Left kidney (tissue), 2 donors: ENCODE data around the gene PFAS. TPM values are rescaled to one million over a fixed set of nuclear protein-coding genes. Genes with fewer than 3 reads are reported as not detected.

Experiments used
- DNase-seq: peaks from one replicate; pipeline ENCODE4 v3.0.0-alpha.2; 2013
- polyA plus RNA-seq: library from polyadenylated mRNA; unstranded; fragments of 120-200 nt; gene quantifications from one replicate; pipeline ENCODE4 v1.2.1, GENCODE V29; 2013; ENCODE audit not compliant: insufficient read length

Gene PFAS
- polyA plus RNA-seq, 1 donor, result 53.8 TPM

- DNase-seq, result no peak
These were observed 45.3 kb downstream of the PFAS start for GRCh38 chr17:8294361-8294760.

DNA sequence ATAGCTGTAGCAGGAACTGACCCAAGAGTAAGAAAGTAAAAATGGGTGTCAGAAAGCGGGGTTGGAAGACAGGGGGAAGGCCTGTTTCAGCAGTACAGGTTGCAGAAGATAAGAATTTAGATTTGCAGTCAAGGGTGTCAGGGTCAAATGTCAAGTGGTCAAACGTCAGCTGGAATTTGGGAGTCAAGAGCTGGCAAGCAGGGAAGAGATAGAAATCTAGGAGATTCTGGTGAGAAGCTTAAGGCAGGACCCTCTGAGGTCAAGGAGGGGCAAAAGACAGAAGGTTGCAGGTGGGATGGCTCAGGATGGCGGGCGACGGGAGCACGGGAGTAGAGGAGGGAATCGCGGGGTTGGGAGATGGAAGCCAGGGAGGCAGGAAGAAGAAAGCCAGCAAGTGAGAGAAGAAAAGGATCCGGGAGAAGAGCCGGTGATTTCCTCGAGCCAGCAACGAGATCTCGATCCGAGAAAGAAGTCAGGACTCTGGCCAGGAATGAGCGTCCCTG lies 45.8 kb downstream of the PFAS start:
- DNase-seq, result no peak

- no peak for DNase-seq
These were observed 51.1 kb downstream of the PFAS start for GRCh38 chr17:8300226-8300625.

DNA sequence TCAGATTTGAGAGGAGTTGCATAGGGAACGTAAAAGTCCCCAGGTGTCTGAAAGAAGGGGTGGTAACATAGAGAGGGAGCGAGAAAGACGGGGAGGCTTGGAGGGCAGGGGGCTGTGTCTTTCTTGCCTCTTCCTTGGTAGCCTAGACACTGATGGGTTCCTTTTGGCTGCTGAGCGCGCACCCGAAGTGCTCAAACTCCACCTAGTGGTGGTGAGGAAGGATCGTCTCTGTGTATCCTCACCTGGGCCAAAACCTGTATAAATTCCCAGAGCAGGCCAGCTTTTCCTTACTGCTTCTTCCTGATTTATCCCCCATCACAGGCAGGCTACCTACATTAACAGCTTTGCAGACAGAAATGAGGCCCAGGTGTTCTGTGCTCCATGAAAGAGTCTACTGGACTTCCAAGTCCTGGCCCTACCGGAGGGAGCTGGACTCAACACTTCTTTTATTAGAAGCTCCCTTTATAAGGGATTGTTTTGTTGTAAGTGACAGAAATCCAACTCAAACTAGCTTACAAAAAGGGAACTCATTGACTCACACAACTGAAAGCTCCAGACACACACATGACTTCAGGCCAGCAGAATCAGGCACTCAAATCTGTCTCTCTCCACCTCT lies 51.6 kb downstream of the PFAS start:
- peak; percentile 53 for DNase-seq

DNA sequence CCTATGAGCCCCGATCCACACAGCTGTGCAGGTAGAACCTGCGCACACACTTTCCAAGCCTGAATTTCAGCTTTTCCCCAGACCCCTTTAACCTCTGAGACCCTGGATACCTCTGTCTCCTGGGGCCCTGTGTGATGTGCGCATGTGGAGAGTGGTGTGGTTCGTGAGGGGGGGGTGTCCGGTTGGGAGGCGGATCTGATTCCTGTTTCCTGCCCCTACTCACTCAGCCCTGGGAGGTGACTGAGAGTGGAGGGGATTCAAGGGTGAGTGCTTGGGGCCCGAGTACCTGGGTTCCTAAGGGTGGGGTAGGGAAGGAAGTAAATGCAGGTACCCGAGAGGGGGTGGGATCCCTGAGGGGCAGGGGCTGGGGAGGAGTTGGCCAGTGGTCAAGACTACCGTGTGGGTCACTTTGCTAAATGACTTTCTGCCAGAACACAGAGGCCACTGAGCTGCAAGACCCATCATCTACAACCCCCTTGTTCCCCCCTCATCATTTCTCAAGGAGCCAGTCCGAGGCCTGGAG lies 61.6 kb downstream of the PFAS start:
- DNase-seq, result no peak

DNA sequence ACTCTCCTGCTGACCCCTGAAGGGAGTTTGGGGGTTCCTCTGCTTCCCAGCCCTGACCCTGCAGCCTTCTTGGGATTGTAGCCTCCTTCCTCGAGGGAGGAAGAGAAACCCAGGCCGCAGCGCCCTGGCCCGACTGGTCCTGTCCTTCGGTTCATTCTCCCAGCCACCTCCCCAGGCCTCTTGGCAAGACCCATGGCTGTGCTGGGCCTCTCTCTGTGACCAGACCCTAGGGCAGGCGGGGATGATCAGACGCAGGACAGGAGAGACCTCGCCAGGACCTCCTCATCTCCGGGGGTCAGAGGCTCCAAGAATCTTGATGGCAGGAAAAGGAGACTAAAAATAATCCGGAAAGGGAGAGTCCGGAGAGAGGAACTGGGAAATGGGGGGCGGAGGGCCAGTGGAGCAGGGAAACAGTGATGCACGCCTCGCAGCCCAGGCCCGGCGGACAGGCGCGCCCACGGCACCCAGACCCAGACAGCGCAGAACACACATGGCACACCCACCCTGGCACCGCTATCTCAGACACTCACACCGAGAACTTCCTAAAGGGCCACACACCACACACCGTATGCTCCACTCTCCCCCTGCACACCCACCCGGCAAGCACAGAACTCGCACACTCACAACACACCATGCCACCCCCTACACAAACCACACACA lies 62.2 kb downstream of the PFAS start:
- DNase-seq, result no peak

DNA sequence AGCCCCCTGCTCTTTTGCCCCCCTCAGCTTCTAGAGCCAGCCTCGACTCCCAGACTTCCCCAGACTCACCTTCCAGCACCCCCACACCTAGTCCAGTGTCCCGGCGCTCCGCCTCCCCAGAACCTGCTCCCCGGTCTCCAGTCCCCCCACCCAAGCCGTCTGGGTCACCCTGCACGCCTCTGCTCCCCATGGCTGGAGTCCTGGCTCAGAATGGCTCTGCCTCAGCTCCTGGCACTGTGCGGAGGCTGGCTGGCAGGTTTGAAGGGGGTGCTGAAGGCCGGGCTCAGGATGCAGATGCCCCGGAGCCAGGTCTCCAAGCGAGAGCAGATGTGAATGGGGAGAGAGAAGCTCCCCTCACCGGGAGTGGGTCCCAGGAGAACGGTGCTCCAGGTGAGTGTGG lies 63.2 kb downstream of the PFAS start:
- no peak for DNase-seq

DNA sequence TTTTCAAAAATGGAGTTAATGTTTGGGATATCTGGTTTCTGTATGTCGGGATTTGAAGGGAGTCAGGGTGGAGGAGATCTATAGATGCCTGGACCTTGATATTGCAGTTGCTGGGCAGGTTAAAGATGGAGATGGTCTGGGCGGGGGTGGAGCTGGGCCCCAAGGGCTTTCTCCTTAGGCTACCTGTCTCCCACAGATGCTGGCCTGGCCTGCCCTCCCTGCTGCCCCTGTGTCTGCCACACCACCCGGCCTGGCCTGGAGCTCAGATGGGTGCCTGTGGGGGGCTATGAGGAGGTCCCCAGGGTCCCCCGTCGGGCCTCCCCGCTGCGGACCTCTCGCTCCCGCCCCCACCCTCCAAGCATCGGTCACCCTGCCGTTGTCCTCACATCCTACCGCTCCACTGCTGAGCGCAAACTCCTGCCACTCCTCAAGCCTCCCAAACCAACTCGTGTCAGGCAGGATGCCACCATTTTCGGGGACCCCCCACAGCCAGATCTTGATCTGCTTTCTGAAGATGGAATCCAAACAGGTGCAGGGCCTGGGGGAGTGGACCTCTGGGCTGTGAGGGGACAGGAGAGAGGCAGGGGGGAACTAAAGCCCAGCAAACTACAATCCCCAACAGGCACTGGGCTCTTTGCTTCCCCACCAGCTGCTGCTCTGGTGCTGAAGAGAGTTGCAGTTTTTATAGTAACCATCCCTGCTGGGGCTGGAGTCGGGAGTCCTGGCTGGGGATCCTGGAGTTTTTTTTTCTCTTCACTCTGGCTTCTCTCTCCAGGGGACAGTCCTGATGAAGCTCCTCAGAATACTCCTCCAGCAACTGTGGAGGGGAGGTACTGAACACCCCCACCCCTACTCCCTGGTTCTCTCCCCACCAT lies 63.9 kb downstream of the PFAS start:
- no peak for DNase-seq

- DNase-seq, result no peak
These were observed 66.0 kb downstream of the PFAS start for GRCh38 chr17:8314797-8315763.

GRCh38 chr17:8315764-8316217 lies 66.7 kb downstream of the PFAS start:
- no peak for DNase-seq

- DNase-seq, result no peak
These were observed 69.2 kb downstream of the PFAS start for GRCh38 chr17:8318010-8318935.

Other genes with a start within 250 kb of the PFAS start
- 0.45 TPM for gene GUCY2D, start 246.7 kb upstream of the PFAS start, polyA plus RNA-seq
- 1.0 TPM for gene ALOX15B, start 210.2 kb upstream of the PFAS start, polyA plus RNA-seq
- gene ALOX12B, start 161.6 kb upstream of the PFAS start, polyA plus RNA-seq, result 1.1 TPM
- gene ALOXE3, start 130.8 kb upstream of the PFAS start, polyA plus RNA-seq, result not detected
- not detected for gene HES7, start 125.2 kb upstream of the PFAS start, polyA plus RNA-seq
- 22.9 TPM for gene PER1, start 96.9 kb upstream of the PFAS start, polyA plus RNA-seq
- gene VAMP2, start 86.3 kb upstream of the PFAS start, polyA plus RNA-seq, result 120 TPM
- 26.9 TPM for gene TMEM107, start 72.9 kb upstream of the PFAS start, polyA plus RNA-seq
- gene BORCS6, start 59.1 kb upstream of the PFAS start, polyA plus RNA-seq, result 2.8 TPM
- 49.9 TPM for gene AURKB, start 38.7 kb upstream of the PFAS start, polyA plus RNA-seq
- 40.1 TPM for gene CTC1, start 1.2 kb upstream of the PFAS start, polyA plus RNA-seq
- gene RANGRF, start 39.4 kb downstream of the PFAS start, polyA plus RNA-seq, result 26.5 TPM
- 4.4 TPM for gene SLC25A35, start 46.1 kb downstream of the PFAS start, polyA plus RNA-seq
- gene ARHGEF15, start 61.0 kb downstream of the PFAS start, polyA plus RNA-seq, result 19.9 TPM
- gene ODF4, start 90.6 kb downstream of the PFAS start, polyA plus RNA-seq, result not detected
- 2,681 TPM for gene RPL26, start 133.9 kb downstream of the PFAS start, polyA plus RNA-seq
- gene RNF222, start 148.5 kb downstream of the PFAS start, polyA plus RNA-seq, result 0.07 TPM
- gene NDEL1, start 186.6 kb downstream of the PFAS start, polyA plus RNA-seq, result 57.3 TPM